Measurements from ENCODE around the gene NAV3. TPM values are rescaled to one million over a fixed set of nuclear protein-coding genes. Genes with fewer than 3 reads are reported as not detected.

NAV3 gene
- total RNA-seq, 3 donors from 2014 or later = 0.90 to 5.3 (median 2.5) TPM

GRCh38 chr12:78018939-78019338, 188.2 kb downstream of the NAV3 start:
- Histone ChIP-seq H3K4me3 (no peak overlapping the region), H3K9me3 (no peaks in the 10 kb centered on the region), H3K36me3 (ENCODE audit: low read depth) (no peaks in the 10 kb centered on the region), H3K4me1 (ENCODE audit: low read depth) (no peaks in the 10 kb centered on the region)
- ATAC-seq = no peak
- no peak for DNase-seq
- no peak for TF ChIP-seq CTCF (IDR thresholded peaks at IDR 0.05)
- intact Hi-C loops (cut with DNase I, micrococcal nuclease) = no loop called here

GRCh38 chr12:78028426-78028825, 197.7 kb downstream of the NAV3 start:
- Histone ChIP-seq H3K36me3 (ENCODE audit: low read depth) (no peaks in the 10 kb centered on the region), H3K9me3 (no peaks in the 10 kb centered on the region)

GRCh38 chr12:78034025-78034424, 203.3 kb downstream of the NAV3 start:
- H3K4me3 ChIP-seq = no peak overlapping the region
- H3K4me1 ChIP-seq (ENCODE audit: low read depth) = no peaks in the 10 kb centered on the region
- intact Hi-C loops (cut with DNase I, micrococcal nuclease) = no loop called here
- no peaks in the 10 kb centered on the region for H3K9me3 ChIP-seq
- no peak for TF ChIP-seq CTCF (IDR thresholded peaks at IDR 0.05)
- no peak for ATAC-seq
- no peak for DNase-seq
- no peaks in the 10 kb centered on the region for H3K36me3 ChIP-seq (ENCODE audit: low read depth)

More at GRCh38 chr12:78028426-78028825, 197.7 kb downstream of the NAV3 start:
- Histone ChIP-seq H3K4me1 (ENCODE audit: low read depth) (no peaks in the 10 kb centered on the region), H3K4me3 (no peak overlapping the region)
- intact Hi-C loops (cut with DNase I, micrococcal nuclease) = no loop called here
- TF ChIP-seq CTCF (IDR thresholded peaks at IDR 0.05) = no peak
- DNase-seq (no peak), ATAC-seq (no peak)

GRCh38 chr12:78035901-78036606, 205.4 kb downstream of the NAV3 start:
- intact Hi-C loops (cut with DNase I, micrococcal nuclease) = no loop called here

GRCh38 chr12:78036874-78037273, 206.2 kb downstream of the NAV3 start:
- no peak for ATAC-seq
- Histone ChIP-seq H3K36me3 (ENCODE audit: low read depth) (no peaks in the 10 kb centered on the region), H3K9me3 (no peaks in the 10 kb centered on the region), H3K4me1 (ENCODE audit: low read depth) (no peaks in the 10 kb centered on the region), H3K4me3 (no peak overlapping the region)
- TF ChIP-seq CTCF (IDR thresholded peaks at IDR 0.05) = no peak
- intact Hi-C loops (cut with DNase I, micrococcal nuclease) = no loop called here
- no peak for DNase-seq

More at GRCh38 chr12:78035901-78036606, 205.4 kb downstream of the NAV3 start:
- Histone ChIP-seq H3K36me3 (ENCODE audit: low read depth) (no peaks in the 10 kb centered on the region), H3K9me3 (no peaks in the 10 kb centered on the region), H3K4me3 (no peak overlapping the region), H3K4me1 (ENCODE audit: low read depth) (no peaks in the 10 kb centered on the region)
- no peak for TF ChIP-seq CTCF (IDR thresholded peaks at IDR 0.05)
- ATAC-seq (no peak), DNase-seq (no peak)
